Measurements from ENCODE around the gene TBC1D10A. TPM values are rescaled to one million over a fixed set of nuclear protein-coding genes. Genes with fewer than 3 reads are reported as not detected.
A peak's percentile ranks its signal among the peaks of the same experiment; 100 is the strongest.

The TBC1D10A gene
- total RNA-seq, 1 experiment from 2014 or later, result 18.6 TPM

DNA sequence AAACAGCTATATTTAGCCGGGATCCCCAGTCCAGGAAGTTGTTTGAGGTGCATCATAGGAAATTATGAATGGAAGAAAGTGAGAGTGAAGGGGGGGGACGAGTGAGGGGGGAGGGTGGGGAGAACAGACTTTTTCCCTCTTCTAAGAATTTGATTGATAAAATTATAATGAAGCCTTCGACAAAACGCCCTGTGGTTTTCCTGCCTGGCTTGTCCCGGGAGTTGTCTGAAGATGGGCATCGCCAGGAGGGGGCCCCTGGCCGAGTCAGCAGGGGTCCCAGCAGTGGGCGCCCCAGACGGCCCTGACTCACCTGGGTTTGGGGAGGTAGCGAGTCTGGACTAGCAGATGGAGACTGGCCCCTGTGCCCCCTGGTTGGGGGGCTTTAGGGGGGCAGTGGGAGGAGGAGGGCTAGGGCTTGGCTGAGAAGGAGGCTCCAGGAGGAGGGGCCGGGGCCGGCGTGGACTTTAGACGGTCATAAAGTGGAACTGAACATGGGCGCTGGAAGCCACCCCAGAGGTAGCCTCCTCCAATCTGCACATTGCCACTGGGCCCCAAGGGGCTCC lies 79.8 kb downstream of the TBC1D10A start:
- CTCF ChIA-PET, result no interaction called here
- ATAC-seq, result peak; percentile 13; the same call in 1 of the 2 replicates

DNA sequence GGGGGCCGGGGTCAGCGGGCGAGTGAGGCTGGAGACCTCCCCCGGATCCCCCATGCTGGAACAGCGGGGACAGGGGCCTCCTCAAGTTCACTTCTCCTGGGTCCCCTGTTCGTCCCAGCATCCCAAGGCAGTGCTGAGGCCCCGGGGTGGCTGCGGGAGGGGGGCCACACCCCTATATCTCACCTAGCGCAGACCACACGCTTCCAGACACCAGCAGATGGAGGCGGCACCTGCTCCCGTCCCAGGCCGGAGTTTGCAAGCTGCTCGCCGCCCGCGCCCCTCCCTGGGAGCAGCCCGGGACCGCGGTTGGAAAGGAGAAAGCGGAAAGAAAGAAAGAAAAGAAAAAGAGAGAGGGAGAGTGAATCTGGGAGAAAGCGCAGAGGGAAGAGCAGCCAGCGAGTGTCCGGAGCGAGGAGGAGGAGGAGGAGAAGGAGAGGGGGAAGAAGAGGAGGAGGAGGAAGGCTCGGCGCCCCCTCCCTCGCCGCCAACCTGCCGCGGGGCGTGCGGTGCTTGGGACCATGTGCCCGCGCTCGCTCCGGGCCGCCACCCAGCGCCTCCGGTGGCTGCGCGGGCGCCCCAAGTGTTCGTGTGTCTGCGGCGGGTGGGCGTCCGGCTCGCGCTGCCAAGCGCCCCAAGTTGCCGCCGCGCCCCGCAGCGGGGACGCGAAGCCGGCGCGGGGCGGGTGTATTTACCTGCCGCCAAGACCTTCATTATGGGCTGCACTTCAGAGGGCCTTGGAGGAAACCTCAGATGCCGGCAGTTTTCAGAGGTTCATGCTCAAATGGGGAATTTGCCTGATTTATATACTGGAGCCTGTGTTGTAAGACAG lies 80.5 kb downstream of the TBC1D10A start, which contains the start of gene LIF:
Gene LIF, minus strand, starts transcription at position 775 of the 829 bp plus-strand sequence. Its CDS starts 64 bp downstream, at position 711.
- RAD21 ChIA-PET (ENCODE audit: low non-redundant PET in 1 of 2, low total read pairs in 2 of 2, uncharacterized antibody in 2 of 2, unreplicated experiment in 2 of 2), result no interaction called here
- ATAC-seq, result peak; percentile 5
- Histone ChIP-seq H3K36me3 (ENCODE audit: control insufficient read depth in 1 of 2, insufficient read depth in 2 of 2, low read length in 2 of 2) (peaks cover 4 to 32% of the 10 kb centered on the region in 2 experiments; a peak in 3 of 4 replicates), H2AFZ (ENCODE audit: low read depth, low read length, poor library complexity, severe bottlenecking) (no peak within 1 kb of the TSS), H4K20me1 (ENCODE audit: insufficient read depth) (no peaks in the 10 kb centered on the region), H3K27me3 (ENCODE audit: insufficient read depth, low read length) (no peaks in the 10 kb centered on the region), H3K9me2 (ENCODE audit: insufficient read depth) (no peaks in the 10 kb centered on the region), H3K4me3 (replicated peaks in 1 of 2; ENCODE audit: low read depth in 1 of 2, low read length in 2 of 2) (peak within 1 kb of the TSS; percentile 30 to 36), H3K4me1 (ENCODE audit: control insufficient read depth in 1 of 2, insufficient read depth in 2 of 2, low read length in 2 of 2) (peaks cover 45 to 100% of the 10 kb centered on the region in 2 experiments), H3K4me2 (ENCODE audit: low read length) (peak within 1 kb of the TSS; percentile 96), H3K9ac (ENCODE audit: low read length) (peak within 1 kb of the TSS; percentile 84), H3K79me2 (ENCODE audit: insufficient read depth, low read length) (peaks cover 79% of the 10 kb centered on the region), H3K9me3 (ENCODE audit: control insufficient read depth in 1 of 2, insufficient read depth in 1 of 2, low read depth in 1 of 2, low read length in 2 of 2) (no peaks in the 10 kb centered on the region), H3K27ac (ENCODE audit: low read depth, low read length) (peak within 1 kb of the TSS; percentile 85)
- BruUV-seq (replicated peaks), result no TSS peak
- CTCF ChIA-PET, result no interaction called here
- peak; percentile 51; the same call in 1 of the 2 replicates for TF ChIP-seq POLR2AphosphoS5 (IDR thresholded peaks at IDR 0.05; ENCODE audit: low read depth, low read length)
- TF ChIP-seq, protein P1, sequence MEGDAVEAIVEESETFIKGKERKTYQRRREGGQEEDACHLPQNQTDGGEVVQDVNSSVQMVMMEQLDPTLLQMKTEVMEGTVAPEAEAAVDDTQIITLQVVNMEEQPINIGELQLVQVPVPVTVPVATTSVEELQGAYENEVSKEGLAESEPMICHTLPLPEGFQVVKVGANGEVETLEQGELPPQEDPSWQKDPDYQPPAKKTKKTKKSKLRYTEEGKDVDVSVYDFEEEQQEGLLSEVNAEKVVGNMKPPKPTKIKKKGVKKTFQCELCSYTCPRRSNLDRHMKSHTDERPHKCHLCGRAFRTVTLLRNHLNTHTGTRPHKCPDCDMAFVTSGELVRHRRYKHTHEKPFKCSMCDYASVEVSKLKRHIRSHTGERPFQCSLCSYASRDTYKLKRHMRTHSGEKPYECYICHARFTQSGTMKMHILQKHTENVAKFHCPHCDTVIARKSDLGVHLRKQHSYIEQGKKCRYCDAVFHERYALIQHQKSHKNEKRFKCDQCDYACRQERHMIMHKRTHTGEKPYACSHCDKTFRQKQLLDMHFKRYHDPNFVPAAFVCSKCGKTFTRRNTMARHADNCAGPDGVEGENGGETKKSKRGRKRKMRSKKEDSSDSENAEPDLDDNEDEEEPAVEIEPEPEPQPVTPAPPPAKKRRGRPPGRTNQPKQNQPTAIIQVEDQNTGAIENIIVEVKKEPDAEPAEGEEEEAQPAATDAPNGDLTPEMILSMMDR (IDR thresholded peaks at IDR 0.05 in 2 of 3, conservative IDR thresholded peaks at IDR 0.05 in 1 of 3; ENCODE audit: borderline replicate concordance in 1 of 3, insufficient read depth in 1 of 3, low read depth in 2 of 3, low read length in 2 of 3), result no peak
- DNase-seq (ENCODE audit: low read depth, low spot score), result no peak
- POLR2A ChIA-PET, result interaction anchor here (0.6 to 0.7 kb wide), 3 partner anchors 42 to 493 kb away, joined by 3 to 9 read pairs (median 5); no protein-coding TSS in a partner anchor
- intact Hi-C loops (cut with micrococcal nuclease), result no loop called here

More for the DNA sequence above, 79.8 kb downstream of the TBC1D10A start:
- peaks cover 86% of the 10 kb centered on the region for H3K79me2 ChIP-seq (ENCODE audit: insufficient read depth, low read length)
- H3K4me2 ChIP-seq (ENCODE audit: low read length), result peak overlapping the region; percentile 96
- intact Hi-C loops (cut with micrococcal nuclease), result no loop called here
- peaks cover 4 to 30% of the 10 kb centered on the region in 2 experiments; a peak in 3 of 4 replicates for H3K36me3 ChIP-seq (ENCODE audit: control insufficient read depth in 1 of 2, insufficient read depth in 2 of 2, low read length in 2 of 2)
- peak overlapping the region; percentile 84 for H3K9ac ChIP-seq (ENCODE audit: low read length)
- peak; percentile 50; the same call in 1 of the 2 replicates for TF ChIP-seq POLR2AphosphoS5 (IDR thresholded peaks at IDR 0.05; ENCODE audit: low read depth, low read length)
- TF ChIP-seq TCF7L2 (IDR thresholded peaks at IDR 0.05; ENCODE audit: borderline replicate concordance, extremely low read depth, insufficient read depth, insufficient read length), result no peak
- H3K27me3 ChIP-seq (ENCODE audit: insufficient read depth, low read length), result no peaks in the 10 kb centered on the region
- no peaks in the 10 kb centered on the region for H3K9me2 ChIP-seq (ENCODE audit: insufficient read depth)
- BruUV-seq (replicated peaks), result TSS peak; percentile 58
- no peak overlapping the region for H2AFZ ChIP-seq (ENCODE audit: low read depth, low read length, poor library complexity, severe bottlenecking)
- RAD21 ChIA-PET (ENCODE audit: low non-redundant PET in 1 of 2, low total read pairs in 2 of 2, uncharacterized antibody in 2 of 2, unreplicated experiment in 2 of 2), result no interaction called here
- peak overlapping the region; percentile 11 to 36; a peak in 3 of 4 replicates for H3K4me3 ChIP-seq (replicated peaks in 1 of 2; ENCODE audit: low read depth in 1 of 2, low read length in 2 of 2)
- H3K27ac ChIP-seq (ENCODE audit: low read depth, low read length), result peak overlapping the region; percentile 85
- H3K9me3 ChIP-seq (ENCODE audit: control insufficient read depth in 1 of 2, insufficient read depth in 1 of 2, low read depth in 1 of 2, low read length in 2 of 2), result no peaks in the 10 kb centered on the region
- no peak for DNase-seq (ENCODE audit: low read depth, low spot score)
- H4K20me1 ChIP-seq (ENCODE audit: insufficient read depth), result no peaks in the 10 kb centered on the region
- peaks cover 52 to 100% of the 10 kb centered on the region in 2 experiments for H3K4me1 ChIP-seq (ENCODE audit: control insufficient read depth in 1 of 2, insufficient read depth in 2 of 2, low read length in 2 of 2)
- POLR2A ChIA-PET, result interaction anchor here (0.6 to 0.7 kb wide), 3 partner anchors 43 to 493 kb away, joined by 3 to 9 read pairs (median 5); no protein-coding TSS in a partner anchor

All from HCT116 (cell line).